Nephron (organoid): ENCODE measurements around the gene CAMTA1.

ENCODE experiments used
- H3K27ac Mint-ChIP-seq, 3 experiments: 2 replicates each; pipeline ENCODE4 v1.8.0; 2020; ENCODE audit warnings: mixed read lengths in 3 of 3, mild to moderate bottlenecking in 2 of 3, moderate library complexity in 1 of 3
- H3K27me3 Mint-ChIP-seq: 2 replicates; pipeline ENCODE4 v1.8.0; 2021; ENCODE audit warnings: low read depth, mild to moderate bottlenecking, moderate library complexity, mixed read lengths
- H3K36me3 Mint-ChIP-seq: 2 replicates; pipeline ENCODE4 v1.8.0; 2020; ENCODE audit warnings: low read depth, mixed read lengths
- H3K4me1 Mint-ChIP-seq: 2 replicates; pipeline ENCODE4 v1.8.0; 2020; ENCODE audit warnings: mixed read lengths
- H3K4me3 Mint-ChIP-seq, 3 experiments: 2 replicates each; pipeline ENCODE4 v1.8.0; 2020; ENCODE audit warnings: mild to moderate bottlenecking in 3 of 3, mixed read lengths in 3 of 3, moderate library complexity in 2 of 3
- H3K9me3 Mint-ChIP-seq: 2 replicates; pipeline ENCODE4 v1.8.0; 2020; ENCODE audit warnings: mixed read lengths
- TF ChIP-seq, protein P1 (sequence below), 3 experiments: fragments of 200-600 bp; sonication (generic); IDR thresholded peaks; one replicate each; pipeline ENCODE4 v1.5.0; 2021; ENCODE audit warnings: antibody characterized with exemption in 3 of 3; ENCODE audit not compliant: unreplicated experiment in 3 of 3

CAMTA1 gene

DNA sequence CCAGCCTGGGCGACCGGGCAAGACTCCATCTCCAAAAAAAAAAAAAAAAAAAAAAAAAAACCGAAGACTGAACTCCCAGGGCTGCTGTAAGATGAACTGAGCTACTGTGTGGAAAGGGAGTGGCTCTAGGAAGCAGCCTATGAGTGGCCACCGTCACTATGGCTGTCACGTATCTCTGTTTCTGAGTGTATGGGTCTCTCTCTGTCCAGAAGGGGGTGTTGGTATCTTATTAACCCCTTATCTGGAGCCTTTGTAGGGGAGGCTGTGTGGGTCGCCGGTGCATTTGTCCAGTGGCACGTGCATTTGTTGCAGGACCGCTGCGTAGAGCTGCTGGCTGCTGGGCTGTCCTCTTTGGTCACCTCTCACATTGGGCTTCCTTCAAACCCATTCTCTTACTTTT, 326.6 kb downstream of the CAMTA1 start:
- H3K4me1 Mint-ChIP-seq: no peaks in the 10 kb centered on the region
- no peak overlapping the region for H3K4me3 Mint-ChIP-seq
- peaks cover 9% of the 10 kb centered on the region for H3K9me3 Mint-ChIP-seq
- no peak overlapping the region for H3K27ac Mint-ChIP-seq
- H3K27me3 Mint-ChIP-seq: peaks cover 9% of the 10 kb centered on the region
- H3K36me3 Mint-ChIP-seq: peaks cover 5% of the 10 kb centered on the region
- TF ChIP-seq, protein P1, sequence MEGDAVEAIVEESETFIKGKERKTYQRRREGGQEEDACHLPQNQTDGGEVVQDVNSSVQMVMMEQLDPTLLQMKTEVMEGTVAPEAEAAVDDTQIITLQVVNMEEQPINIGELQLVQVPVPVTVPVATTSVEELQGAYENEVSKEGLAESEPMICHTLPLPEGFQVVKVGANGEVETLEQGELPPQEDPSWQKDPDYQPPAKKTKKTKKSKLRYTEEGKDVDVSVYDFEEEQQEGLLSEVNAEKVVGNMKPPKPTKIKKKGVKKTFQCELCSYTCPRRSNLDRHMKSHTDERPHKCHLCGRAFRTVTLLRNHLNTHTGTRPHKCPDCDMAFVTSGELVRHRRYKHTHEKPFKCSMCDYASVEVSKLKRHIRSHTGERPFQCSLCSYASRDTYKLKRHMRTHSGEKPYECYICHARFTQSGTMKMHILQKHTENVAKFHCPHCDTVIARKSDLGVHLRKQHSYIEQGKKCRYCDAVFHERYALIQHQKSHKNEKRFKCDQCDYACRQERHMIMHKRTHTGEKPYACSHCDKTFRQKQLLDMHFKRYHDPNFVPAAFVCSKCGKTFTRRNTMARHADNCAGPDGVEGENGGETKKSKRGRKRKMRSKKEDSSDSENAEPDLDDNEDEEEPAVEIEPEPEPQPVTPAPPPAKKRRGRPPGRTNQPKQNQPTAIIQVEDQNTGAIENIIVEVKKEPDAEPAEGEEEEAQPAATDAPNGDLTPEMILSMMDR (IDR thresholded peaks at IDR 0.05; ENCODE audit: unreplicated experiment in 3 of 3): no peak

DNA sequence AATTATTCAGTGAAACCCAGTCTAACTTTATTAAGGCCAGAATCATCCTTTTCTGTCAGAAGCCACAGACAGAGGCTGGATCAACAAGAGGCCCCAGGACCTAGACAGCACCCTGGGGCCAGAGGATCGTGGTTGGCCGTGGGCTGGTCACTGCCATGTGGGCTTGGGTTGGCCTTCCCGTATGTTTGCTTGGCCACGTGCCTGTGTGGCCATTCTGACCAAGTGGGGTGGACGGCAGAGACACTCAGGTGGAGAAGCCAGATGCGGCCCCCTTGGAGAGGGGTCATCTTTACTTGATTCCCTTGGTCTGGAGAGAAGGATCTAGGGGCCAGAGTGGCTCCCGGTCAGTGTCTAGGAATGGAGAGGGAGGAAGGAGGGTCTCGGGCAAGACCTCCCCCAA, 327.9 kb downstream of the CAMTA1 start:
- Mint-ChIP-seq H3K4me3 (no peak overlapping the region), H3K27me3 (peaks cover 9% of the 10 kb centered on the region), H3K36me3 (peaks cover 5% of the 10 kb centered on the region), H3K9me3 (peaks cover 12% of the 10 kb centered on the region), H3K27ac (no peak overlapping the region), H3K4me1 (peaks cover 8% of the 10 kb centered on the region)
- TF ChIP-seq, protein P1 (IDR thresholded peaks at IDR 0.05; ENCODE audit: unreplicated experiment in 3 of 3): no peak

GRCh38 chr1:7113822-7114221, 328.6 kb downstream of the CAMTA1 start:
- Mint-ChIP-seq H3K4me3 (no peak overlapping the region), H3K4me1 (peaks cover 13% of the 10 kb centered on the region)
- TF ChIP-seq, protein P1 (IDR thresholded peaks at IDR 0.05; ENCODE audit: unreplicated experiment in 3 of 3): no peak

GRCh38 chr1:7116001-7116400, 330.7 kb downstream of the CAMTA1 start:
- Mint-ChIP-seq H3K27me3 (peaks cover 6% of the 10 kb centered on the region), H3K27ac (no peak overlapping the region), H3K4me1 (peaks cover 24% of the 10 kb centered on the region), H3K4me3 (no peak overlapping the region), H3K9me3 (peaks cover 11% of the 10 kb centered on the region), H3K36me3 (peaks cover 5% of the 10 kb centered on the region)
- TF ChIP-seq, protein P1 (IDR thresholded peaks at IDR 0.05; ENCODE audit: unreplicated experiment in 3 of 3): no peak

More at GRCh38 chr1:7113822-7114221, 328.6 kb downstream of the CAMTA1 start:
- no peak overlapping the region for H3K27ac Mint-ChIP-seq
- peaks cover 5% of the 10 kb centered on the region for H3K36me3 Mint-ChIP-seq
- peaks cover 12% of the 10 kb centered on the region for H3K27me3 Mint-ChIP-seq
- peaks cover 12% of the 10 kb centered on the region for H3K9me3 Mint-ChIP-seq

DNA sequence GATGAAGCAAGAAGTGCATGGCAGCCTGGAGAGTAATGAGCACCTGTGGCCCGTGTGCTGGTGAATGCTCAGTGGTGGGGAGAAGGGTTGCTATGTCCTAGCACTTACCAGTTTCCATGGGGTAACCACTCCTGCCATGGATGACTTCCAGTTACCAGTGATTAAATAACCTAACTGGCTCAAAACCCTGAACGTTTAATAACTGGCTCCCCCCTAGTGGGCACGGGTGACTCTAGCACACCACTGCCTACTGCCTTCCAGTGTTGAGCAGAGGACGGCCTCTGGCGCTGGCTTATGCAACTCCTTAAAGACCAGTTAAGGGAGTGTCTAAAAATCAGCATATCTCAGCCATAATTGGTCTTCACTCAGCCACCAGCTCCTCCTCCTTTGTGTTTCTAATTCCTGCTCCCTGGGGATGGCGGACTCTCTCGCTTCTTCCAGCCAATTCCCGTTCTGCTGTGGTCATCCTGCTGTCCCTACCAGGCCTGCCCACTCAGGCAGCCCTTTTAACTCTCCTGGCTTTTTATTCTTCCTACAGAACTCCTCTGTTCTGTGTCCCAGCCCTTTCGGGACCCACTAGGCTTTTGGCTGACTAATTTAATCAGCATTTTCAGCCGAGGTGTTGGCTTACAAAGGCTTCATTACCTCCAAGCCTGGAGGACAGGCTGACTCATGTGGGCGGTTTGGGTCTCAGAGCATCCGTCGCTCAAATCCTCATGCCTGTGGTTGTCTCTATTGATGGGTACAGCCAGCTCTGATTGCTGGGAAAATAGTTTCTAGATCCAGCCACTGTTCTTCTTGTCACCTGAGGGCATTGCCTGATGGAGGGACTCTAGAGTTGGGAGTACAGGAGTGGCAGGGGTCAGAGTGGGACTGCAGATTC, 332.4 kb downstream of the CAMTA1 start:
- peaks cover 9% of the 10 kb centered on the region for H3K9me3 Mint-ChIP-seq
- TF ChIP-seq, protein P1 (IDR thresholded peaks at IDR 0.05; ENCODE audit: unreplicated experiment in 3 of 3): no peak
- peaks cover 7% of the 10 kb centered on the region for H3K27me3 Mint-ChIP-seq
- peak overlapping the region in 1 of 3 experiments; percentile 8 for H3K4me3 Mint-ChIP-seq
- peaks cover 28% of the 10 kb centered on the region for H3K4me1 Mint-ChIP-seq
- H3K27ac Mint-ChIP-seq: peak overlapping the region in 1 of 3 experiments; percentile 28
- H3K36me3 Mint-ChIP-seq: peaks cover 5% of the 10 kb centered on the region
